Caco-2 (cell line): Measurements from ENCODE around the gene LIMS2. TPM values are rescaled to one million over a fixed set of nuclear protein-coding genes. Genes with fewer than 3 reads are reported as not detected.

Experiments
- BruUV-seq: library from RNA; stranded (reverse); fragments of 400-500 nt; replicated peaks from 2 replicates; lab custom pipeline; 2021; lab: Mats Ljungman, UMichigan
- CTCF ChIA-PET: fragments of 300-600 bp; sonication (Branson Sonifier 250); formaldehyde crosslinking; loops from one replicate; lab custom pipeline; 2022; ENCODE audit warnings: antibody characterized with exemption; lab: Charles Lee
- POLR2A ChIA-PET: fragments of 300-600 bp; sonication (Branson Sonifier 250); formaldehyde crosslinking; loops from one replicate; lab custom pipeline; 2022; ENCODE audit warnings: antibody characterized with exemption; lab: Charles Lee
- DNase-seq, 2 experiments: peaks; one replicate each; pipeline versions ENCODE4 v3.0.0 to v3.0.0-alpha.2; 2020 to 2022
- H3K27me3 ChIP-seq: replicated peaks from 2 replicates; pipeline ENCODE4 v1.6.0; 2011; ENCODE audit warnings: low read length; ENCODE audit not compliant: control insufficient read depth, insufficient read depth
- H3K36me3 ChIP-seq: 2 replicates; pipeline ENCODE4 v1.5.1; 2011; ENCODE audit warnings: low read length; ENCODE audit not compliant: control insufficient read depth, insufficient read depth
- H3K4me1 ChIP-seq: fragments of 250-450 bp; sonication (Bioruptor Pico); 2 replicates; pipeline ENCODE4 v1.5.1; 2020; ENCODE audit warnings: mild to moderate bottlenecking
- H3K4me3 ChIP-seq: 2 replicates; pipeline ENCODE4 v1.5.1; 2011; ENCODE audit warnings: low read depth, mild to moderate bottlenecking, control low read depth, low read length
- H3K9me3 ChIP-seq: fragments of 250-450 bp; sonication (Bioruptor Pico); 2 replicates; pipeline ENCODE4 v1.5.1; 2020; ENCODE audit warnings: mild to moderate bottlenecking, moderate library complexity
- H3K27ac Mint-ChIP-seq: one replicate; pipeline ENCODE4 v1.8.0; 2022; ENCODE audit warnings: mixed read lengths; ENCODE audit not compliant: unreplicated experiment
- H3K27me3 Mint-ChIP-seq: one replicate; pipeline ENCODE4 v1.8.0; 2022; ENCODE audit warnings: mixed read lengths; ENCODE audit not compliant: insufficient read depth, unreplicated experiment
- H3K36me3 Mint-ChIP-seq: one replicate; pipeline ENCODE4 v1.8.0; 2022; ENCODE audit warnings: mild to moderate bottlenecking, mixed read lengths; ENCODE audit not compliant: insufficient read depth, unreplicated experiment
- H3K4me1 Mint-ChIP-seq: one replicate; pipeline ENCODE4 v1.8.0; 2022; ENCODE audit warnings: low read depth, mixed read lengths; ENCODE audit not compliant: unreplicated experiment
- H3K4me3 Mint-ChIP-seq: one replicate; pipeline ENCODE4 v1.8.0; 2022; ENCODE audit warnings: mild to moderate bottlenecking, moderate library complexity, mixed read lengths; ENCODE audit not compliant: unreplicated experiment
- H3K9me3 Mint-ChIP-seq: one replicate; pipeline ENCODE4 v1.8.0; 2022; ENCODE audit warnings: mixed read lengths; ENCODE audit not compliant: unreplicated experiment
- CTCF ChIP-seq, 2 experiments: fragments of 200-600 bp in 1 of 2; IDR thresholded peaks; 1 replicate in 1 of 2; 2 replicates in 1 of 2; pipeline versions ENCODE4 v1.5.1 to v1.8.0; 2011 to 2022; ENCODE audit warnings: antibody characterized with exemption in 1 of 2, control low read depth in 1 of 2, inconsistent platforms in 1 of 2, low read depth in 1 of 2, low read length in 1 of 2, mild to moderate bottlenecking in 1 of 2, moderate library complexity in 1 of 2; ENCODE audit not compliant: insufficient read depth in 1 of 2, severe bottlenecking in 1 of 2, unreplicated experiment in 1 of 2
- intact Hi-C: fragments of 100-400 bp; cut with micrococcal nuclease; formaldehyde crosslinking; loops from one replicate; pipeline ENCODE4 v1.10.0; 2022; ENCODE audit not compliant: unreplicated experiment
- total RNA-seq: library from RNA; stranded (reverse); gene quantifications from 2 replicates; pipeline ENCODE4 v1.2.3, GENCODE V29; 2022

LIMS2 gene
- total RNA-seq, 1 experiment from 2014 or later: 10.0 TPM

- H3K27me3 Mint-ChIP-seq: no peaks in the 10 kb centered on the region
- no peak for DNase-seq
- H3K9me3 Mint-ChIP-seq: no peaks in the 10 kb centered on the region
- POLR2A ChIA-PET: no interaction called here
- no peaks in the 10 kb centered on the region for H3K36me3 ChIP-seq
- no peak overlapping the region for H3K4me3 ChIP-seq
- TF ChIP-seq CTCF (IDR thresholded peaks at IDR 0.05; ENCODE audit: insufficient read depth in 1 of 2, low read depth in 1 of 2, low read length in 1 of 2, severe bottlenecking in 1 of 2, unreplicated experiment in 1 of 2): no peak
- no TSS peak for BruUV-seq
- no peaks in the 10 kb centered on the region for H3K4me1 Mint-ChIP-seq
- no peak overlapping the region for H3K27ac Mint-ChIP-seq
- H3K9me3 ChIP-seq: 0 out of 2 replicates have a peak, but pooled peaks cover 8% of the 10 kb centered on the region
- H3K36me3 Mint-ChIP-seq: no peaks in the 10 kb centered on the region
- intact Hi-C loops: no loop called here
- H3K27me3 ChIP-seq: no peaks in the 10 kb centered on the region
- peaks cover 10% of the 10 kb centered on the region for H3K4me1 ChIP-seq
- CTCF ChIA-PET: interaction anchor here (0.9 kb wide), 1 partner anchor 10 kb away, joined by 3 read pairs; the partner anchor contains the start of gene LIMS2
- no peak overlapping the region for H3K4me3 Mint-ChIP-seq
Measured at GRCh38 chr2:127664895-127665225, 10.5 kb downstream of the LIMS2 start.

- ChIA-PET POLR2A (no interaction called here), CTCF (no interaction called here)
- no peaks in the 10 kb centered on the region for H3K27me3 ChIP-seq
- no peaks in the 10 kb centered on the region for H3K9me3 Mint-ChIP-seq
- H3K9me3 ChIP-seq: 0 out of 2 replicates have a peak, but pooled peaks cover 8% of the 10 kb centered on the region
- peak in 1 of 2 experiments; percentile 29 for DNase-seq
- no peaks in the 10 kb centered on the region for H3K4me1 Mint-ChIP-seq
- intact Hi-C loops: no loop called here
- no peak overlapping the region for H3K27ac Mint-ChIP-seq
- no peak overlapping the region for H3K4me3 Mint-ChIP-seq
- peaks cover 10% of the 10 kb centered on the region for H3K4me1 ChIP-seq
- no peaks in the 10 kb centered on the region for H3K36me3 ChIP-seq
- BruUV-seq: no TSS peak
- no peaks in the 10 kb centered on the region for H3K36me3 Mint-ChIP-seq
- no peaks in the 10 kb centered on the region for H3K27me3 Mint-ChIP-seq
- peak overlapping the region; percentile 24 for H3K4me3 ChIP-seq
- TF ChIP-seq CTCF (IDR thresholded peaks at IDR 0.05; ENCODE audit: insufficient read depth in 1 of 2, low read depth in 1 of 2, low read length in 1 of 2, severe bottlenecking in 1 of 2, unreplicated experiment in 1 of 2): no peak
Measured at GRCh38 chr2:127664065-127664894, 11.1 kb downstream of the LIMS2 start.

GRCh38 chr2:127663566-127664064 lies 11.7 kb downstream of the LIMS2 start:
- Mint-ChIP-seq H3K27me3 (no peaks in the 10 kb centered on the region), H3K36me3 (no peaks in the 10 kb centered on the region), H3K4me1 (no peaks in the 10 kb centered on the region), H3K9me3 (no peaks in the 10 kb centered on the region), H3K27ac (no peak overlapping the region), H3K4me3 (no peak overlapping the region)
- H3K36me3 ChIP-seq: no peaks in the 10 kb centered on the region
- 0 out of 2 replicates have a peak, but pooled peaks cover 8% of the 10 kb centered on the region for H3K9me3 ChIP-seq
- no peaks in the 10 kb centered on the region for H3K27me3 ChIP-seq
- no peak for DNase-seq
- BruUV-seq: no TSS peak
- intact Hi-C loops: no loop called here
- CTCF ChIA-PET: no interaction called here
- peaks cover 10% of the 10 kb centered on the region for H3K4me1 ChIP-seq
- TF ChIP-seq CTCF (IDR thresholded peaks at IDR 0.05; ENCODE audit: insufficient read depth in 1 of 2, low read depth in 1 of 2, low read length in 1 of 2, severe bottlenecking in 1 of 2, unreplicated experiment in 1 of 2): no peak
- no peak overlapping the region for H3K4me3 ChIP-seq
- POLR2A ChIA-PET: interaction anchor here (0.6 kb wide), 1 partner anchor 17 kb away, joined by 3 read pairs; no protein-coding TSS in a partner anchor
